Measurements from ENCODE around the gene UBL5.
"Not testable (repeated sequence)": the region's sequence is repeated elsewhere in the genome, so short reads cannot be mapped to it uniquely, and the experiment has no call there.

Gene UBL5

DNA sequence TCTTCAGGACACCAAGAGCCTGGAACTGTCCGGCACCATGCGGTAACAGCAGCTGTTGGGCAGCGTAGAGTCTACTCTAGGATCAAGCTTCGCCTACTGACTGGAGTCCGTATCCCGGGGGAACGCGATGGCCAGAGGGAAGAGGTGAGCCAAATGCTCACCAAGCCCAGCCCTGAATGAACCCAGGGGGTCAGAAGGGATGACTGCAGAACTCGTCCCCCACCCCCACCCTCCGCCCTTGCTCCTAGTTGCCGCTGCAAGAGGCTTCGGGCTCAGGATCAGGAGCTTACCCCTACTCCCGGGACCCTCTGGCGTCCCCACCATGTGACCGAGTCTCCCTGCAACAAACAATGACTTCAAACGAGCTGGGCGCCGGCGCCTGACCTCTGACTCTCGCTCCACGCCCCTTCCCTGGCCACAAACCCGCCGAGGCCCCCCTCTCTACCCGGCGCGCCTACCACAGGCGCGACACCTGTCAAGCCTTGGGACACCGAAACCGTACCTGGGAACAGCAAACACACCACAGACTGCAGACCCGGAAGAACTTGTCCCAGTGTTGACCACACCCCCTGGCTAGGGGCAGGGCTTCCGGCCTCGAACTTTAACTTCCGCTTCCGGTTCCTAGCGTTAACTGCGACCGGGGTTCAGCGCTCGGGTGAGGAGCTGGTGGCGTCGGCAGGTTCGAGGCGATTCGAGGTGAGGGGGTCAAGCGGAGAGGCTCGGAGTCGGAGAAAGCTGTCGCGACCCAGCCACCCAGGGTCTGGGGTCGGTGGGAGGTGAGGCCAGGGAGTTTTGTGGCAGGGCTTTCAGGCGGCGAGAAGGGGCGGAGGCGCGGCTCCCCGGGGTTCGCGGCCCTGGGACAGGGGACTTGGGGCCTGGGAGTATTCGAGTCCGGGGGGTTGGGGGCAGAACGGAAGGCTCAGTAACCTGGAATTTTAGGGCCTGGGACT is at the start of gene UBL5:
Gene UBL5, plus strand, starts transcription at position 630 of the 950 bp plus-strand sequence. CDS start 420 bp downstream, outside the sequence.
- DNase-seq, result peak; percentile 64

DNA sequence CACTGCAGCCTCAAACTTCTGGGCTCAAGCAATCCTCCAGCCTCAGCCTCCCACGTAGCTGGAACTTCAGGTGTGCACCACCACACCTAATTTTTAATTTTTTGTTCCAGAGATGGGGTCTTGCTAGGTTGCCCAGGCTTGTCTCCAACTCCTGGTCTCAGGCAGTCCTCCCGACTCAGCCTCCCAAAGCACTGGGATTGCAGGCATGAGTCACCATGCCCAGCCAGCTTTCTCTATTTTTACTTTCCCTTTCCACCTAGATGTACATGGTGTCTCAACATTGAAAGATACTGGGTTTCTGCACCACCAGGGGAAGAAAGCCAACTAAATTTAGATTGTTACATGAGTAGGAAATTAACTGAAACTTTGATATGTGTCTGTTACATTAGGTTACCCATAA is 45.4 kb upstream of the UBL5 start:
- no peak for DNase-seq

DNA sequence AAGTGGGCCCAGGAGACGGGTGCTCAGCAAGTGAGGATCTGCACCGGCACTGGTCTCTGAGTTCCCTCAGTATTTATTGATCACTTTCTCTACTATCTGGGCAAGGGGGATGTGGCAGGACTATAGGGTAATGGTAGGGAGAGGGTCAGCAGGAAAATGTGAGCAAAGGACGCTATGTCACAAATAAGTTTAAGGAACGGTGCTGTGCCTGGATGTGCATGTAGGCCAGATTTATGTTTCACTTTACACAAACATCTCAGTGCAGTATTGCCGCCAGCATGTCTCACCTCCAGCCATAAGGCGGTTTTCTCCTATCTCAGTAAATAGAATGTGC is 43.6 kb upstream of the UBL5 start:
- DNase-seq, result not testable (repeated sequence)

DNA sequence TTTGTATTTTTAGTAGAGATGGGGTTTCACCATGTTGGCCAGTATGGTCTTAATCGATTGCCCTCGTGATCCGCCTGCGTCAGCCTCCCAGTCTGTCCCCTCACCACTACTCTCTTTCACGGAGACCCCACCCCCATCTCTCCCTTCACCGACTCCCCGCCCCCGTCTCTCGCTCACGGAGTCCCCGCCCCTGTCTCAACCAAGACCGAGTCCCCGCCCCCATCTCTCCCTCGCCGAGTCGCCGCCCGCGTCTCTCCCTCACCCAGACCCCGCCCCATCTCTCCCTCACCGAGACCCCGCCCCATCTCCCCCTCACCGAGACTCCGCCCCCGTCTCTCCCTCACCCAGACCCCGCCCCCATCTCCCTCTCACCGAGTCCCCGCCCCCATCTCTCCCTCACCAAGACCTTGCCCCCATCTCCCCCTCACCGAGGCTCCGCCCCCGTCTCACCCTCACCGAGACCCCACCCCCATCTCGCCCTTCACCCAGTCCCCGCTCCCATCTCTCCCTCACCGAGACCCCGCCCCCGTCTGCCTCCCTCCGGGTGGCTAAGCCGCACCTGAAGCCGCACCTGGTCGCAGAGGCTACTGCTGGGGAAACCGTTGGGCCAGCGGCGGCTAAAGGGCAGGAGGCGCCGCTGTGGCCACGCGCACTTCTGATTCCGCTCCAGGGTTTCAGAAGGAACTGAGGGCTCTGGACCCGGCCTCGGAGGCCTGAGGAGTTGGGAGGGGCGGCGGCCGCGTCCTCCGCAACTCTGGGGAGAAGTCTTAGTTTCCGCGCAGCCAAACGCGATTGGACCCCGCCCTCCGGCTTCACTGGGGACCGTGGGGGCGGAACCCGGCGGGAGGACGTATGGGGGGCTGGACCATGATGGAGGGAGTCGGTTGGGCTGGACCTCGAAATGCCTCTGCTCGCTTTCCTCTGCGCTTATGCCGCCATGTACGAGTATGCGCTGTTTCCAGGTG is 42.1 kb upstream of the UBL5 start:
- peak; percentile 96 for DNase-seq

DNA sequence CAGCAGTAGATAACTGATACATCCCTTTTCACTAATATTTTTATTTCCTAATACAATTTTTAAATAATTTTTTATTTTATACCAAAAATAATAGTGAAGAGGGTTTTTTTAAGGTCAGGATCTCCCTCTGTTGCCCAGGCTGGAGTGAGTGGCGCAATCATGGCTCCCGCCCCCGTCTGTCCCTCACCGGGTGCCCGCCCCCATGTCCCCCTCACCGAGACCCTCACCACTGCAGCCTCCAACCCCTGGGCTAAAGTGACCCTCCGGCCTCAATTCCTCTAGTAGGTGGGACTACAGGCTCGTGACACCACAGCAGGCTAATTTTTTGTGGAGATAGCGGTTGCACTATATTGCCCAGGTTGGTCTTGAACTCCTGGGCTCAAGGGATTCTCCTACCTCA is 41.4 kb upstream of the UBL5 start:
- no peak for DNase-seq

DNA sequence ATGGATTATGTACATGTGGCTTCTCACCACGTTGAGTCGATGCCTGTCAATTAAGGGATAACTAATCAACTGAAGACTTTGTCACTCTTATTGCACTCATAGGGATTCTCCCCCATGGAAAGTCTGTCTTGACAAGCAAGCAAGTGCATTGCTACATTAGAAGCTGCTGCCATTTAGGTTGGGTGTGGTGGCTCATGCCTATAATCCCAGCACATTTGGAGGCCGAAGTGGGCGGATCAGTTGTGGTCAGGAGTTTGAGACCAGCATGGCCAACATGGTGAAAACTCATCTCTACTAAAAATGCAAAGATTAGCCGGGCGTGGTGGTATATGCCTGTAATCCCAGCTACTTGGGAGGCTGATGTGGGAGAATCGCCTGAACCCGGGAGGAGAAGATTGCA is 40.9 kb upstream of the UBL5 start:
- DNase-seq, result no peak

DNA sequence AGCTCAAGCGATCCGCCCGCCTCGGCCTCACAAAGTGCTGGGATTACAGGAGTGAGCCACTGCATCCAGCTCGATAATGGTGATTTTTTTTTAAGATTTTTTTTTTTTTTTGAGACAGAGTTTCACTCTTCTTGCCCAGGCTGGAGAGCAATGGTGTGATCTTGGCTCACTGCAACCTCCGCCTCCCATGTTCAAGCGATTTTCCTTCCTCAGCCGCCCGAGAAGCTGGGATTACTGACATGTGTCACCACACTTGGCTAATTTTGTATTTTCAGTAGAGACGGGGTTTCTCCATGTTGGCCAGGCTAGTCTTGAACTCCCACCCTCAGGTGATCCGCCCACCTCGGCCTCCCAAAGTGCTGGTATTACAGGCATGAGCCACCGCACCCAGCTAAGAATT is 39.1 kb upstream of the UBL5 start:
- not testable (repeated sequence) for DNase-seq

DNA sequence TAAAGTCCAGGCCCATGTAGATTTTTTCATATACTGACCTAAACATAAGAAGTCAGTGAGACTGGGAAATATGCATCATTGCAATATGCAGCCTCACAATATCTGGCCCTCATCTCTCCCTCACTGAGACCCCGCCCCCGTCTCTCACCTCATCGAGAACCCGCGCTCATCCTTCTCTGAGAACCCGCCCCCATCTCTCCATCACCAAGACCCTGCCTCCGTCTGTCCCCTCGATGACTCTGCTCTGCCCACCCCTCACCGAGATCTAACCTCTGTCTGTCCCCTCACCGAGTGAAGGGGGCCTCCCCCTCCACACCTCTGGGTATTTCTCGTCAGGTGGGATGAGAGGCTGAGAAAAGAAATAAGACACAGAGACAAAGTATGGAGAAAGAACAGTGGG is 38.7 kb upstream of the UBL5 start:
- no peak for DNase-seq

DNA sequence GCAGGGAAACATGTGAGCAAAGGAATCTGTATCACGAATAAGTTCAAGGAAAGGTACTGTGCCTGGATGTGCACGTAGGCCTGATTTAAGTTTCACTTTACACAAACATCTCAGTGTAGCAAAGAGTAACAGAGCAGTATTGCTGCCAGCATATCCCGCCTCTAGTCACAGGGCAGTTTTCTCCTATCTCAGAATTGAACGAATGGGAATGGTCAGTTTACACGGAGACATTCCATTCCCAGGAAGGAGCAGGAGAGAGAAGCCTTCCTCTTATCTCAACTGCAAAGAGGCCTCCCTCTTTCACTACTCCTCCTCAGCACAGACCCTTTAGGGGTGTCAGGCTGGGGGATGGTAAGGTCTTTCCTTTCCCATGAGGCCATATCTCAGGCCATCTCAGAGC is 38.1 kb upstream of the UBL5 start:
- not testable (repeated sequence) for DNase-seq

DNA sequence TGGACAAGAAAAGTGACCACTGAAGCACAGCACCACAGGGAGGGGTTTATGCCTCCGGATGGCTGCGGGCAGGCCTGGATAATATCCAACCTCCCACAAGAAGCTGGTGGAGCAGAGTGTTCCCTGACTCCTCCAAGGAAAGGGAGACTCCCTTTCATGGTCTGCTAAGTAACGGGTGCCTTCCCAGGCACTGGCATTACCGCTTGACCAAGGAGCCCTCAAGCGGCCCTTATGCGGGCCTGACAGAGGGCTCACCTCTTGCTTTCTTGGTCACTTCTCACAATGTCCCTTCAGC is 36.7 kb upstream of the UBL5 start:
- DNase-seq, result not testable (repeated sequence)

DNA sequence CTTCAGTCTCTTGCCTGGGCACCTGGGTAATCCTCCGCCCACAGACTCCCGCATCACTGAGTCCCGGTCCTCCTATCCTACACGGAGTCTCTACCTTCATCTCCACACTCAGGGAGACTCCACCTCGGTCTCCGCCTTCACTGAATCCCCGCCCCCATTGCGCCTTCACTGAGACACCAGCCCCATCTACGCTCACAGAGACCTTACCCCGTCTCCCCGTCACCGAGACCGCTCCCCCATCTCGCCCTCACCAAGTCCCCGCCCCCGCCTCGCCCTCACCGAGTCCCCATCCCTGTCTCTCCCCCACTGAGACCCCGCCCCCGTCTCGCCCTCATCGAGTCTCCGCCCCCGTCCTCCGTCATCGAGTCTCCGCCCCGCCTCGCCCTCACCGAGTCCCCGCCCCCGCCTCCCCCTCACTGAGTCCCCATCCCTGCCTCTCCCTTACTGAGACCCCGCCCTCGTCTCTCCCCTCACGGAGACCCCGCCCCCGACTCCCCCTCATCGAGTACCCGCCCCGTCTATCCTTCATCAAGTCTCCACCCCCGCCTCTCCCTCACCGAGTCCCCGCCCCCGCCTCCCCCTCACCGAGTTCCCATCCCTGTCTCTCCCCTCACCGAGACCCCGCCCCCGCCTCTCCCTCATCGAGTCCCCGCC is 36.0 kb upstream of the UBL5 start:
- peak; percentile 94 for DNase-seq

DNA sequence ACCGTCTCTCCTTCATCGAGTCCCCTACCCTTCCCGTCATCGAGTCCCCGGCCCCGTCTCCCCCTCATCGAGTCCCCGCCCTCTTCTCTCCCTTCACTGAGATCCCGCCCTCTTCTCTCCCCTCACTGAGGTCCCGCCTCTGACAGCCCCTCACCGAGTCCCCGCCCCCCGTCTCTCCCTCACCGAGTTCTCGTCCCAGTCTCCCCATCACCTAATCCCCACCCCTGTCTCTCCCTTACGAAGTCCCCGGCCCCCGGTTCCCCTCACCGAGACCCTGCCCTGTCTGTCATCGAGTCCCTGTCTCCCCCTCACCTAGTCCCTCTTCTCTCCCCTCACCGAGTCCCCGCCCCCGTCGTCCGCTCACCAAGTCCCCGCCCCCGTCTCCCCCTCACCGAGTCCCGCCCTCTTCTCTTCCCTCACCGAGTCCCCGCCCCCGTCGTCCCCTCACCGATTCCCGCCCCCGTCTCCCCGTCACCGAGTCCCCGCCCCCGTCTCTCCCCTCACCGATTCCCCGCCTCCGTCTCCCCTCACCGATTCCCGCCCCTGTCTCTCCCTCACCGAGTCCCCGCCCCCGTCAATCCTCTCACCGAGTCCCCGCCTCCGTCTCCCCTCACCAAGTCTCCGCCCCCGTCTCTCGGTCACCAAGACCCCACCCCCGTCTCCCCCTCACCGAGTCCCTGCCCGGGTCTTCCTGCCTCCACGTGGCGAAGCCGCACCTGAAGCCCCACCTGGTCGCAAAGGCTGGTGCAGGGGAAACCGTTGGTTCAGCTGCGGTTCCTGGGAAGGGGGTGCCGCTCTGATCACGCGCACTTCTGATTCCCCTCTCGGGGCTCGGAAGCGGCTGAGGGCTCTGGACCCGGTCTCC is 35.3 kb upstream of the UBL5 start:
- peak; percentile 91 for DNase-seq

DNA sequence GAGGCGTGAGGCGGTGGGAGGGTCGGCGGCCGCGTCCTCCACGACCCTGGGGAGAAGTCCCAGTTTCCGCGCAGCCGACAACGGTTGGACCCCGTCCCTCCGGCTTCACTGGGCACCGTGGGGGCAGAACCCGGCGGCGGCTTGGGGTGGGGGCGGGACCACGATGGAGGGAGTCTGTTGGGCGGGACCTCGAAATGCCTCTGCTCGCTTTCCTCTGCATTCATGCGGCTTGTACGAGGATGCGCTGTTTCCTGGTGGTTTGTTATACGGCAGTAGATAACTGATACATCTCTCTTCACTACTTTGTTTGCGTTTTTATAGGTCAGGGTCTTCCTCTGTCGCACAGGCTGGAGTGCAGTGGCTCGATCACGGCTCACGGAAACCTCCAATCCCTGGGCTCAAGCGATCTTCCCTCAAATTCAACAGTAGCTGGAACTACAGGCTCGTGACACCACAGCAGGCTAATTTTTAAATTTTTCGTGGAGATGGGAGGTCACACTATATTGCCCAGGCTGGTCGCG is 34.6 kb upstream of the UBL5 start:
- peak; percentile 10 for DNase-seq

DNA sequence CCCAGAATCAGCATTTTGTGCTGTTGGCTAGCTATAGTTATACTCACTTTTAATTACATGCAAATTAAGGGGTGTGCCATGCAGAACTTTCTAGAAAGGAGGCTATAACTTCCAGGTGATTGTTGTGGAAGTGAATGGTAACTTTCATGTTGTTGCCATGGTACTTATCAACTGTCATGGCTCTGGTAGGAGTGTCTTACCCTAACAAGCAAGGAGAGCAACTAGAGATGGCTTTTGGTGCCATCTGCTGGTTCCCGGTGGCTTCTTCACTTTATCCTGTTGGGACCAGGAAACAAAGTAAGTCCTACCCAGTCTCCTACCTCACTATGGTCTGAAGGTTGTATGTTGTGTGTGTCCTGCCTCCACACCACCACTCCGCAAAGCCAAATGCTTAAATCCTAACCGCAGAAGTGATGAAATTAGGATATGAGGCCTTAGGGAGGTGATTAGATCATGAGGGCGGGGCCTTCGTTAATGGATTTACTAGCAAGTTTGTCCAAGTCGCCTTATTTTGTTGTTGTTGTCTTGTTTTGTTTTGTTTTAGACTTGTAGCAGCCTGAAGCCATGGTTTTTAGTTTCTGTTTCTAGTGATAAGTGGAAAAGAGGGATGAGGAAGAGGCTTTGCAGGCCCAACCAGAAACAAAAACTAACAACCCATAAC is 31.5 kb upstream of the UBL5 start:
- DNase-seq, result peak; percentile 40

DNA sequence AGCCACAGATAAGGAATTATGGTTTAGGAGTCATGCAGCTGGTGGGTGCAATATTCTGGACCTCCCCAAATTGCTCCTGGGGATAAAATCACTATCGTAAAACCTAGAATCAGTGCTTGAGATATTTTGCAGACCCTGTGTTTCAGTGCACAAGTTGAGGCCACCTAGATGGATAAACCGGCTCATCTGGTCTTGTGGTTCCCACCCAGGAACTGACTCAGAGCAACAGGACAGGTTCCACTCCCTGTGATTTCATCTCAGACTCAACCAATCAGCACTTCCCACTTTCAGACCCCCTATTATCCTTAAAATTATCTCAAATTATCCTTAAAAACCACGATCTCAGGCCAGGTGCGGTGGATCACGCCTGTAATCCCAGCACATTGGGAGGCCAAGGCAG is 29.8 kb upstream of the UBL5 start:
- DNase-seq, result no peak

DNA sequence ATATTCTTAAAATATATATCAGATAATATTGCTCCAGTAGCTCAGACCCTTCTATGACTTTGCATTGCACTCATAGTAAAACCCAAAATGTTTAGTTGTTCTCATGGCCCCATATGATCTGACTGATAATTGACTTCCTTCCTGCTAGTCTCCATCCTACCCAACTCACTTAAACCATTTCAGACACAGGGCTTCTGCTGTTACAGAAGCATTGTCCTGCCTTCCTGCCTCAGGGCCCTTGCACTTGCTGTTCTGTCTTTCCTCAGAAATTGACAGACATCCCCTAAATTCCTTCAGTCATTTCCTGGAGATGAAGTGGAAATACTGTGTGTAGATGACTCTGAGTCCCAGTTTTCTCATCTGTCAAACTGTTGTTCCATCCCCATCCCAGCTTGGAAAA is 28.6 kb upstream of the UBL5 start:
- DNase-seq, result no peak

DNA sequence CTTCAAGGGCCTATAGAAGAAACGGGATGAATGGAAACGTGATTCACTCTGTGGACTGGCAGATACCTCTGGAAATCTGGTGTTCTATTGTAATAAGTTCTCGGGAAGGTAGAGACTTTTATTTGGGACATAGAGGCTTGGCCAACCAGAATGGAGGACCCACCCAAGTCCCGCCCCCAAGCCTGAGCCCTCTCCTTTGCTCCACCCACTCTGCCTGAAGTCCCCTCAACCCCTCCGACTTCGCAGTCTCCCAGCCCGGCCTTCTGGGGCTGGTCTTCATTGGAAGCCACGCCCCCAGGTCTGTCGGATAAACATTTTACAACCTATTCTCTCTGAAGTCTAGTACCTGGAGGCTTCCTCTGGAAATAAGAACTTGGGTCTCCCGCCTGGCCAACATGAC is 25.7 kb upstream of the UBL5 start:
- DNase-seq, result no peak

DNA sequence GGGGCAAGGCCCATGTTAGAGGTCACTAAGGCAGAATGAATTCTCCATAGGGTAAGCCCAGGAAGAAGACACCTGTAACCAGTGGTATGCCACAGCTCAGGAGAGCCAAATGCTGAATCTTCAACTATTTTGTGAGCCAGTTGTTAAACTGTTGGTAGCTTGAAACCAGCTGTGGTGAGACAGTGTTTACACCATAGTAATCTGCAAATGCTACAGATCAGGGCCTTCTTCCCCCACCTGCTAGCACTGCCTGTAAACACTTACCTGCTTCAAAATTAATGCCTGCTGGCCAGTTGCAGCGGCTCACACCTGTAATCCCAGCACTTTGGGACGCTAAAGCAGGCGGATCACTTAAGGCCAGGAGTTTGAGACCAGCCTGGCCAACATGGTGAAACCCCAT is 20.9 kb upstream of the UBL5 start:
- no peak for DNase-seq

DNA sequence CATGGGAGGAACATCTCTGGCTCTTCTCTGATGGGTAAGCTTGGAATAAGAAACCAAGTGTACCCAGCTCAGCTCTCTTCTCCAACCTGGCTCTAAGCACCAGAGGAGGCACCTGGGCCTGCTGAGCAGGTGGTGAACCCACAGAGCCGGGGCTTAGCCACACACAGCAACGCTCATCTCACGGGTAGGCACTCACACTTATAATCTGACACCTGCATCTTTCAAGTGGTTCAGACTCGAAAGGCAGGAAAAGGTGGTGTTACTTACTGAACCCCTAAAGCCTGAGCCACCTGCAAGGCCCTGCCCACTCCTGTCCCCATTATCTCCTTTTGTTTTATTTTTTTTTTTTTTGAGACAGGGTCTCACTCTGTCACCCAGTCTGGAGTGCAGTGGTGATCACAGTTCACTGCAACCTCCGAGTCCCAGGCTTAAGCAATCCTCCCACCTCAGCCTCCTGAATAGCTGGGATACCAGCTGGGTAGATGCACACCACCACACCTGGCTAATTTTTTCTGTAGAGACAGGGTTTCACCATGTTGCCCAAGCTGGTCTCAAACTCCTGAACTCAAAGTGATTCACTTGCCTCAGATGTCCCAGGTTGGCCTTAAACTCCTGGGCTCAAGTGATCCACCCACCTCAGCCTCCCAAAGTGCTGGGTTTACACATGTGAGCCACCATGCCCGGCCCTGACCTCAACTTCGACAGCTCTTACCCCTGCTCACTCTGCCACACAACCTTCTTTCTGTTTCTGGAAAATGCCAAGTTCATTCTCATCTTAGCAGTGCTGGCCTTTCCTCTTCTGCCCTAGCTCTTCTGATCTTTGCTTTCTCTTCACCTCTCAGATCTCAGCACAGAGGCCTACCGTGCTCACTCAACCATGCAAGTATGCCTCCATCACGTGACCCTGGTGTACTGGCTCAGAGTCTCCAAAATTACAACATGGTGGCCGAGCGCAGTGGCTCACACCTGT is 18.6 kb upstream of the UBL5 start:
- no peak for DNase-seq

DNA sequence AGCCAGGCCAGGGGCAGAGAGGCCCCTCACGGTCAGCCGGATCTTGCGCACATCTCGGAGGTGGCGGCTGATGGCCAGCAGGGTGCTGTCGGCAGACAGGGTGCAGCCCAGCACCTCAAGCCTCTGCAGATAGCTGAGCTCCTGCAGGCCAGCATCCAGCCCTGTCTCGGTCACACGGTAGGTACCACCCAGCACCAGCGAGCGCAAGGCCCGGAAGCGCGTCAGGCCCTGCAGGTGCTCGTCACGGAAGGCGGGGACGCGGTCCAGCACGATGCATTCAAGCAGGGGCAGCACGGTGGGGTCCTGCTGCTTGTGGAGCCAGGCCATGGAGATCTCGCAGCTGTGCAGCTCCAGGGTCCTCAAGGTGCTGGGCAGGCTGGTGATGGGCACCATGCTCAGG is 16.6 kb upstream of the UBL5 start:
- no peak for DNase-seq

Measured in amniotic stem cell (primary cell).